ENCODE results near the gene CHPF2. TPM values are rescaled to one million over a fixed set of nuclear protein-coding genes. Genes with fewer than 3 reads are reported as not detected.
A peak's percentile ranks its signal among the peaks of the same experiment; 100 is the strongest.

CHPF2 gene, protein sequence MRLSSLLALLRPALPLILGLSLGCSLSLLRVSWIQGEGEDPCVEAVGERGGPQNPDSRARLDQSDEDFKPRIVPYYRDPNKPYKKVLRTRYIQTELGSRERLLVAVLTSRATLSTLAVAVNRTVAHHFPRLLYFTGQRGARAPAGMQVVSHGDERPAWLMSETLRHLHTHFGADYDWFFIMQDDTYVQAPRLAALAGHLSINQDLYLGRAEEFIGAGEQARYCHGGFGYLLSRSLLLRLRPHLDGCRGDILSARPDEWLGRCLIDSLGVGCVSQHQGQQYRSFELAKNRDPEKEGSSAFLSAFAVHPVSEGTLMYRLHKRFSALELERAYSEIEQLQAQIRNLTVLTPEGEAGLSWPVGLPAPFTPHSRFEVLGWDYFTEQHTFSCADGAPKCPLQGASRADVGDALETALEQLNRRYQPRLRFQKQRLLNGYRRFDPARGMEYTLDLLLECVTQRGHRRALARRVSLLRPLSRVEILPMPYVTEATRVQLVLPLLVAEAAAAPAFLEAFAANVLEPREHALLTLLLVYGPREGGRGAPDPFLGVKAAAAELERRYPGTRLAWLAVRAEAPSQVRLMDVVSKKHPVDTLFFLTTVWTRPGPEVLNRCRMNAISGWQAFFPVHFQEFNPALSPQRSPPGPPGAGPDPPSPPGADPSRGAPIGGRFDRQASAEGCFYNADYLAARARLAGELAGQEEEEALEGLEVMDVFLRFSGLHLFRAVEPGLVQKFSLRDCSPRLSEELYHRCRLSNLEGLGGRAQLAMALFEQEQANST
- polyA plus RNA-seq: 16.2 to 33.0 TPM (median 26.0 TPM) in 3 replicates
- polyA plus RNA-seq (2011; ENCODE audit: low read depth): 10.8 TPM
- 7.2 and 13.1 TPM in 2 replicates for polyA plus RNA-seq (2011; cell fraction: cytosol; rRNA removed)
- polyA plus RNA-seq (2011; cell fraction: nucleus; rRNA removed): 67.1 and 88.3 TPM in 2 replicates
- 16.8 and 35.8 TPM in 2 replicates for polyA plus RNA-seq (2012; ENCODE audit: low replicate concordance)
- 22.9 to 65.2 TPM (median 29.1 TPM) in 3 replicates for polyA minus RNA-seq
- 37.6 TPM for polyA minus RNA-seq (2011; cell fraction: cytosol; rRNA and poly(A)+ RNA removed)
- polyA minus RNA-seq (2011; cell fraction: nucleus; rRNA and poly(A)+ RNA removed): 99.4 and 99.8 TPM in 2 replicates

DNA sequence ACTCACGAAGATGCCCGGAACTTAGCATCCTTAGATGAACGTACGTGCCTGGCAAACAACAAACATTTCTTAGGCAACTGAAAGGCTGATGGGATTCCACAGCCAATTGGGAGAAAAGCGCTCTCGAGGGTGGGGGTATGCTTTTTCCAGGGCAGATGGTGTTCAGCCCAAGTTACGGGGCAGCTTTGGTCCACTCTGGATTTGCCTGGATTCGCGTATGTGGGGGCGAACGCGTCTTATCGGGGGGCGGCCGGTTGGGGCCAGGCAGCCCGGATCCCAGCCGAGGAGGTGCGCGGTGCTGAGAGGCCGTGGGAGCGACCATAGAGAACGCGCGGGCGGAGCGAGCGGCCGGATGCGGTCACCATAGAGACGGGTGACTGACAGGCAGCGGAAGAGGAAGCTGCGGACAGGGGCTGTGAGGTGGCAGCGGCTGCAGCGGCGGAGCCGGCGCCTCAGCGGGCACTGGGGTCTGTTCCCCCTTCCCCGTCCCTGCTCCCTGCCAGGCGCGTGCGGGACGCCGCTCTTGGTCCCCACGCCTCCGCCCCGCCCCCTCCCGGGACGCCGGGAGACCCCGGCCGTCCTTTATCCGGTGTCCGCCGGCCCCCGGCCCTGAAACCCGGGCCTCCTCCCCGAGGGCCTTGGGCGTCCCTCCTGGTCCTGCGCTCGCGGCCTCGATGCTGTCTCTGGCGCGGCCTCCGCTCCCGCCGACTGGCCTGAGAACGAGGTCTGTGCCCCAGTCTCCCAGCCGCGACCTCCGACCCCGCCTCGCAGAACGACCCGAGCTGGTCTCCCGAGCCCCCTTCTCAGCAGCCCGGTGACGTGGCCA, at the start of gene CHPF2:
TSS of gene CHPF2 (plus strand) at position 393 of the 826 bp plus-strand sequence. CDS start 1,529 bp downstream, outside the sequence.
- dilution Hi-C loops (cut with MboI; ENCODE audit: extremely low pct_ligation_motif_present, low sequenced_read_pairs): no loop called here
- Histone ChIP-seq H3K79me2 (ENCODE audit: control insufficient read depth, insufficient read depth, low read length) (peaks cover 44% of the 10 kb centered on the region), H3K4me3 (ENCODE audit: control insufficient read depth in 2 of 3, extremely low read depth in 1 of 3, insufficient read depth in 2 of 3, low read depth in 1 of 3, low read length in 3 of 3) (peak within 1 kb of the TSS; percentile 81 to 98 (median 94)), H3K9ac (ENCODE audit: control insufficient read depth, extremely low read depth, insufficient read depth, low read length) (peak within 1 kb of the TSS; percentile 85), H3K4me1 (ENCODE audit: control insufficient read depth, extremely low read depth, insufficient read depth, low read length) (peaks cover 23% of the 10 kb centered on the region), H3K36me3 (ENCODE audit: control insufficient read depth in 2 of 2, extremely low read depth in 1 of 2, insufficient read depth in 2 of 2, low read length in 2 of 2) (peaks cover 13 to 21% of the 10 kb centered on the region in 2 experiments), H3K27me3 (ENCODE audit: control insufficient read depth, extremely low read depth, insufficient read depth, low read length) (no peaks in the 10 kb centered on the region), H2AFZ (ENCODE audit: control insufficient read depth, low read length) (peak within 1 kb of the TSS; percentile 93), H3K27ac (ENCODE audit: control insufficient read depth, insufficient read depth, low read length) (peak within 1 kb of the TSS; percentile 68), H3K4me2 (ENCODE audit: control insufficient read depth, extremely low read depth, insufficient read depth, low read depth, low read length) (peak within 1 kb of the TSS; percentile 94), H4K20me1 (ENCODE audit: control insufficient read depth, extremely low read depth, insufficient read depth, low read length) (peaks cover 8% of the 10 kb centered on the region), H3K9me3 (ENCODE audit: control insufficient read depth, low read depth, low read length) (no peaks in the 10 kb centered on the region), H3K9me1 (ENCODE audit: control insufficient read depth, extremely low read depth, insufficient read depth, low read length) (no peaks in the 10 kb centered on the region)
- TF ChIP-seq, protein P1, sequence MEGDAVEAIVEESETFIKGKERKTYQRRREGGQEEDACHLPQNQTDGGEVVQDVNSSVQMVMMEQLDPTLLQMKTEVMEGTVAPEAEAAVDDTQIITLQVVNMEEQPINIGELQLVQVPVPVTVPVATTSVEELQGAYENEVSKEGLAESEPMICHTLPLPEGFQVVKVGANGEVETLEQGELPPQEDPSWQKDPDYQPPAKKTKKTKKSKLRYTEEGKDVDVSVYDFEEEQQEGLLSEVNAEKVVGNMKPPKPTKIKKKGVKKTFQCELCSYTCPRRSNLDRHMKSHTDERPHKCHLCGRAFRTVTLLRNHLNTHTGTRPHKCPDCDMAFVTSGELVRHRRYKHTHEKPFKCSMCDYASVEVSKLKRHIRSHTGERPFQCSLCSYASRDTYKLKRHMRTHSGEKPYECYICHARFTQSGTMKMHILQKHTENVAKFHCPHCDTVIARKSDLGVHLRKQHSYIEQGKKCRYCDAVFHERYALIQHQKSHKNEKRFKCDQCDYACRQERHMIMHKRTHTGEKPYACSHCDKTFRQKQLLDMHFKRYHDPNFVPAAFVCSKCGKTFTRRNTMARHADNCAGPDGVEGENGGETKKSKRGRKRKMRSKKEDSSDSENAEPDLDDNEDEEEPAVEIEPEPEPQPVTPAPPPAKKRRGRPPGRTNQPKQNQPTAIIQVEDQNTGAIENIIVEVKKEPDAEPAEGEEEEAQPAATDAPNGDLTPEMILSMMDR (optimal IDR thresholded peaks at IDR 0.05 in 1 of 3, IDR thresholded peaks at IDR 0.05 in 1 of 3, conservative IDR thresholded peaks at IDR 0.05 in 1 of 3; ENCODE audit: extremely low read depth in 1 of 3, insufficient read depth in 2 of 3, low read length in 3 of 3): no peak
- TF ChIP-seq EZH2 (IDR thresholded peaks at IDR 0.05; ENCODE audit: low read length): no peak
- DNase-seq (ENCODE audit: low read depth, low spot score) (peak; percentile 19), FAIRE-seq (no peak)
